Pons (tissue), 1 donor: ENCODE measurements around the gene LTC4S.

ENCODE experiments used
- DNase-seq: peaks from one replicate; pipeline ENCODE4 v3.0.0-alpha.2; 2016; ENCODE audit warnings: low spot score

Gene LTC4S

GRCh38 chr5:179795863-179796833, 2.4 kb downstream of the LTC4S start:
- DNase-seq, result no peak

GRCh38 chr5:179796877-179797608, 3.3 kb downstream of the LTC4S start:
- no peak for DNase-seq

DNA sequence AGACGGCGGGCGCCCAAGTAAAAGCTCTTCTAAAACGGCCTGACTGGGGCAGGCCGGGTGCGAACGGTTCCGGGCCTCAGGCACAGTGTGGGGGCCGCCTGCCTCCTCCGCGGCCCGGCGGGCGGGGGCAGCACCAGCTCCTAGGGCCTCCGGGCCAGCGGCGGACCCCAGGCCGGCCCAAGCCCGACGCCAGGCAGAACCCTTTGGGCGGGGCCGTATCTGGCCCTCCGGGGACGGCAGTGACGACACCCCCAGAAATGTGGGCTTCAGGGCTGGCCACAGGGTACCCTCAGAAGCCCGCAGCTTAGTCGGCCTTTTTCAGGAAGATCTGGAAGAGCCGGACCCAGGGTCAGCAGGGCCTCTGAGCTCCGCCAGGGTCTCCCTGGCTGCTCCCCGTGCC, 4.0 kb downstream of the LTC4S start:
- no peak for DNase-seq

DNA sequence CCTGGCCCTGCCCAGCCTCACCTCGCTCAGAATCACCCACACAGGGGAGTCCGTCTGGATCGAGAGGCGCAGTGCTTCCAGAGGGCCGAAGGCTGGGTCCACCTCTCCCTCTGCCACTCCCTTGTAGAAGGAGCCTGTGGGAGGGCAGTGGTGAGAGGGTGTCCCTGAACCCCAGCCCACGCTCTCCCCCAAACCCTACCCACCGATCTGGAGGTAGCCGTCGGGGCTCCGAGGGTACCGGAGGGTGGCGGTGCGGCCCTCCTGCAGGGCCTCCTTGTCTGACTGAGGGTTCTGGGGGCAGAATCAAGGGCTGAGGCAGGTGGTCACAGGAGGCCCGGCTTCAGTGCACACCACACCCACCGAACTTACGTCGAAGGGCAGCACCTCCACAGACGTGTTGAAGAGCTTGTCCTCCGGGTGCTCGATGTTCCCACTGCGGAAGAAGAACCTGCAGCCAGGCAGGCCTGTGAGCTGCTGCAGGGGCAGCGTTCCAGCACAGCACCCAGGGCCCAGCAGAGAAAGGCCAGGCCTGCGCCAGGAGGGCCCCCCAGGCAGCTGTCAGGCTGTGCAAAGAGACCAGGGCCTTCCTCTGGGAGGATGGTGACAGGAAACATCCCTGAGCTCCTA, 4.5 kb downstream of the LTC4S start:
- no peak for DNase-seq

- DNase-seq, result no peak
Measured at GRCh38 chr5:179798771-179799643, 5.2 kb downstream of the LTC4S start.

GRCh38 chr5:179799644-179799973, 5.8 kb downstream of the LTC4S start:
- no peak for DNase-seq

DNA sequence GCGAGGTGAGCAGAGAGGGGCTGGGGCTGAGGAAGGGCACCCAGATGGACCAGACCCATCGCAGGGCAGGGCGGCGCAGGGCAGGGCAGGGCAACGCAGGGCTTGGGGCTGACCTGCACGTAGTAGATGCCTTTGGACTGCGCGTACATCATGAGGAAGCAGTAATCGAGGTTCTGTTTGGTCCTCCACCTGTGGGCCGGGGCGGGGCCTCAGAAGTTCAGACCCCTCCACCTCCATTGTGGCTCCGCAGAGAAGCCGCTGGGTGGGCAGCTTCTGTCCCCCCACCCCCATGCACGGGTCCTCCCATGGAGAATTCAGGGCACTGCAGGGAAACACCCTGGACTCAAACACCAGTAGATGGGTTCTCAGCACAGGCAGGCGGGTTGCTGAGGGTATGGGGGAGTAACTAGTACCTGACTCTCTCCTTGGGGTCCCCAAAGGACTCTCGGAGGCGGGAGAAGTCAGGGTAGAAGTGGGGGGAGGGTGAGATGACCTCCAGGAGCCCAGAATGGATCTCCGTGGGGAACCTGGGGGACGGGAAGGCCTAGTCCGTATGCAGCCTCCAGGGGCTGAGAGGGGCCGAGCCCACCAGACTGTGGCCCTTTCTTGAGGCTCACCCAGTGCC, 6.4 kb downstream of the LTC4S start:
- DNase-seq, result no peak

- DNase-seq, result no peak
Measured at GRCh38 chr5:179800696-179801201, 7.0 kb downstream of the LTC4S start.

- no peak for DNase-seq
Measured at GRCh38 chr5:179801304-179802206, 7.8 kb downstream of the LTC4S start.

GRCh38 chr5:179802207-179802883, 8.6 kb downstream of the LTC4S start:
- DNase-seq, result no peak

DNA sequence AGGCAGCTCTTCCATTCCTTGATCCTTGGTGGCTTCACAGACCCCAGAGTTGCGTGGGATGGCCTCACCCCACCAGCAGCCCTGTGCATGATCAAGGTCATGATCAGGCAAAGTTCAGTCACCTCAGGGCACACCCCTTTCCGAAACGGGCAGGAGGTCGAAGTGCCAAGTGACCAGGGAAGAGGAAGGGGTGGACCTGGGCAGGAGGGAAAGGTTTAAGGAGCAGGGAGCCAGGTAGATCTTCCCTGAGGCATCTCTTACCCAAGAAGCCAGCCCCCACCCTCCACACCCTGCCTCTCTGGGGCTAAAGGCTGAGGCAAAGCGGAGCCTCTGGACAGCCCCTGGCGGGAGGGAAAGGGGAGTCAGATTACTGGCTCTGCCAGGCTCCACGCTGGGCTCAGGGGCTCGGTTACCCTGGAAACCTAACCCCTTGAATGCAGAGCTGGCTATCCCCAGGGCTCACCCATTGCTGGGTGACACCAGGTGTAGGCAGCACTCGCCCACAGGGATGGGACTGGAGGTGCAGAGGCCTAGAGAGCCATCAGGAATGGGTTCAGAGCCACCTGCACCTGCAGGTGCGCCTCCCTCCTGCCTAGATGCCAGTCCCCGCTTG, 9.3 kb downstream of the LTC4S start:
- no peak for DNase-seq

- no peak for DNase-seq
Measured at GRCh38 chr5:179803651-179804554, 10.1 kb downstream of the LTC4S start.

DNA sequence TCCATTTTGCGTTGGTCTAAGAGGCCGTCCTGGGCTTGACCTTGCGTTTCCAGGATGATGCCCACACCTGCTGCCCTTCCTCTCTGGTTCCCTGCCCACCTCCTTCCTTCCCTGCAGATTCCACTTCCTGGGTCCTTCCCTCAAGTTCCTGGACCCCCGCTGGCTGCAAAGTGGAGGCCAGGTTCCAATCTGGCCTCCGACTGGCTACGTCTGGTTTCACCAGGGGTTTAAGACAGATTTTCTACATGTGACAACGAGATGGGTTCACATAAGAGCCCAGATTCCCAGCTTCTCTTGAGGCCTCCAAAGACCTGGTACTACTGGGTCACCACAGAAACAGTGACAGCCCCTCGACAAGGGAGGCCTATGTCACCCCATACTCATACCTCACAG, 10.8 kb downstream of the LTC4S start:
- DNase-seq, result no peak

GRCh38 chr5:179805070-179805528, 11.3 kb downstream of the LTC4S start:
- DNase-seq, result no peak

DNA sequence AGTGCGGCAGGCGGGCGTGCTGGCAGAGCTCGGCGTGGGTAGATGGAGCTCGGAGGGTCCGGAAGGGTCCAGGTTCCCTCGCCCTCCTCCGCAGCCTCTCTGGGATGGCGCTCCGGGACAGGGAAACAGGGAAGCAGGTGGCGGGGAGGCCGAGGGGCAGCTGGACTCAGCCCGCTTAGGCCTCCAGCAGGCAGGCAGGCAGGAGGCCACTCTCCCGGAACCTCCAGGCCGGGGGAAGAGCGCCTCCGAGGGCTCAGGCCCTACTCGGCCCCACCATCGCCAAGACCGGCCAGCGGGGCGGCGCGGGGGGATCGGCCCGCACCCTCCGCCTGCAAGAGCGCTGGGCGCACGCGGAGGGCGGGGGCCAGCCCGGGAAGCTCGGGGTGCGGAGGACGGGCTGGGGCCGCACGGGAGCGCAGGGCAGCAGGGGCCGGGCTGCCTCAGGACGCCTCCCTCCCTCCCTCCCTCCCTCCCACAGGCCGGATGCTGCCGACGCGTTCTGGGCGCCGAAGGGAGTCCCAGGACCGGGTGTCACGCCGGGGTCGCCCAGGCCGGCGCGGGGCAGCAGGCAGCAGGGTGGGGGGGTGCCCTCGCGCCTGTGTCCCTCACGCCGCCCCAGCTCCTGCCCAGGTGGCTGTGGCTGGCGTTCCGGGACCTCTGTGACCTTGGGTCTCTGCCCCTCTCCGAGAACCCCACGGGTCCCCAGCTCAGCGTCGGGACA, 11.9 kb downstream of the LTC4S start:
- no peak for DNase-seq

DNA sequence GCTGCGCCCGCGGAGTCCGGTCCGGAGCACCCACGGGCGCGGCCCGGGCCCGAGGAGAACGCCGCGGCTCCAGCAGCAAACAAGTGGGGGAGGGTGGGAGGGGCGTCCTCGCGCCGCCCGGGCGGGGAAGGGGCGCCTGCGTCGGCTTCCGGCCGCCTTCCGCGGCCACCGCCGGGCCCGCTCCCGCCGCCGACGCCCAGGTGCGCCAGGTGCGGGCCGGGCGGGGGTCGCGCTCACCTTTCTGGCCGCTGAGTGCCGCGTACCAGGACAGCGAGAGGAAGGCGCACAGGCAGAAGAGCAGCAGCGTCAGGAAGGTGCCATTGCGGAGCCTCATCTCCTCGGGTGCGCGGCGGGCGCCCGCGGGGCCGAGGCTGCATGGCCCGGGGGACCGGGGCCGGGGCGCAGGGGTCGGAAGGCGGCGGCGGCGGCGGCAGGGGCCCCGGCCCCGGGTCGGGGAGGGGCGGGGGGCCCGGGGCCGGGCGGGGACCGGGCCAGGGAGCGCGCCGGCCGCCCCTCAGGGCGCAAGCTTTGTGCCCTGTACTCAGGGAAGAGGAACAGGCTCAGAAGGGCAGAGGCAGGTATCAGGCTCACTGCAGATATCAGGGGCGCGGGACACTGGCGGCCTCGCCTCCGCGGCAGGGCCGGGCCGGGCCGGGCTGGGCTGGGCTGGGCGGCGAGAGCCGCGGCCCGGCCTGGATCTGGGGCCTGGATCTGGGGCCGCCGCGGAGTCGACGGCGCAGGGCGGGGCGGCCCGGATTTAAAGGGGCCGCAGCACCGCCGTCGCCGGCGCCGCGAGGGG, 12.7 kb downstream of the LTC4S start, which contains the start of gene MGAT4B:
TSS of gene MGAT4B (minus strand) at position 617 of the 799 bp plus-strand sequence. CDS start at position 334, 283 bp downstream.
- no peak for DNase-seq
